ENCODE results near the gene SEC24A. TPM values are rescaled to one million over a fixed set of nuclear protein-coding genes. Genes with fewer than 3 reads are reported as not detected.
"Not testable (repeated sequence)": the region's sequence is repeated elsewhere in the genome, so short reads cannot be mapped to it uniquely, and the experiment has no call there.

The SEC24A gene
- total and polyA plus RNA-seq, 4 donors: 14.9 to 38.2 (median 19.6) TPM

GRCh38 chr5:134767528-134768291, 119.1 kb downstream of the SEC24A start:
- 97% methylated on average over 17 of the region's 21 CpGs for WGBS (ENCODE audit: insufficient coverage)
- not testable (repeated sequence) for H3K4me3 ChIP-seq (ENCODE audit: low read depth, low read length); H3K27me3 ChIP-seq (ENCODE audit: control insufficient read depth, insufficient read depth, low read length); H3K27ac ChIP-seq (ENCODE audit: low read depth, low read length); H3K4me1 ChIP-seq (ENCODE audit: control insufficient read depth, insufficient read depth, low read length); DNase-seq (ENCODE audit: low read depth in 4 of 6, low spot score in 6 of 6); H3K9me3 ChIP-seq (ENCODE audit: control insufficient read depth, insufficient read depth, low read length)
- H3K36me3 ChIP-seq (ENCODE audit: control insufficient read depth, insufficient read depth, low read length): peaks cover 67% of the 10 kb centered on the region

GRCh38 chr5:134769206-134769605, 120.6 kb downstream of the SEC24A start:
- no peak for DNase-seq (ENCODE audit: low read depth in 4 of 6, low spot score in 6 of 6)
- WGBS (ENCODE audit: insufficient coverage): 67% methylated on average over 1 of the region's 4 CpGs
- H3K27ac ChIP-seq (ENCODE audit: low read depth, low read length): no peak overlapping the region

GRCh38 chr5:134772461-134773125, 124.0 kb downstream of the SEC24A start:
- H3K36me3 ChIP-seq (ENCODE audit: control insufficient read depth, insufficient read depth, low read length): peaks cover 72% of the 10 kb centered on the region
- no peak for DNase-seq (ENCODE audit: low read depth in 4 of 6, low spot score in 6 of 6)
- no peaks in the 10 kb centered on the region for H3K27me3 ChIP-seq (ENCODE audit: control insufficient read depth, insufficient read depth, low read length)
- no peak overlapping the region for H3K4me3 ChIP-seq (ENCODE audit: low read depth, low read length)
- WGBS (ENCODE audit: insufficient coverage): 93% methylated on average over 10 of the region's 10 CpGs
- H3K4me1 ChIP-seq (ENCODE audit: control insufficient read depth, insufficient read depth, low read length): no peaks in the 10 kb centered on the region
- H3K27ac ChIP-seq (ENCODE audit: low read depth, low read length): no peak overlapping the region
- no peaks in the 10 kb centered on the region for H3K9me3 ChIP-seq (ENCODE audit: control insufficient read depth, insufficient read depth, low read length)

More at GRCh38 chr5:134769206-134769605, 120.6 kb downstream of the SEC24A start:
- H3K4me3 ChIP-seq (ENCODE audit: low read depth, low read length): no peak overlapping the region
- no peaks in the 10 kb centered on the region for H3K9me3 ChIP-seq (ENCODE audit: control insufficient read depth, insufficient read depth, low read length)
- peaks cover 69% of the 10 kb centered on the region for H3K36me3 ChIP-seq (ENCODE audit: control insufficient read depth, insufficient read depth, low read length)
- no peaks in the 10 kb centered on the region for H3K27me3 ChIP-seq (ENCODE audit: control insufficient read depth, insufficient read depth, low read length)
- H3K4me1 ChIP-seq (ENCODE audit: control insufficient read depth, insufficient read depth, low read length): no peaks in the 10 kb centered on the region

- DNase-seq (ENCODE audit: low read depth in 4 of 6, low spot score in 6 of 6): no peak
- Histone ChIP-seq H3K4me3 (ENCODE audit: low read depth, low read length) (no peak overlapping the region), H3K36me3 (ENCODE audit: control insufficient read depth, insufficient read depth, low read length) (peaks cover 64% of the 10 kb centered on the region), H3K27me3 (ENCODE audit: control insufficient read depth, insufficient read depth, low read length) (no peaks in the 10 kb centered on the region), H3K27ac (ENCODE audit: low read depth, low read length) (no peak overlapping the region), H3K9me3 (ENCODE audit: control insufficient read depth, insufficient read depth, low read length) (no peaks in the 10 kb centered on the region), H3K4me1 (ENCODE audit: control insufficient read depth, insufficient read depth, low read length) (no peaks in the 10 kb centered on the region)
- 100% methylated on average over 1 of the region's 2 CpGs for WGBS (ENCODE audit: insufficient coverage)
Observed at GRCh38 chr5:134777366-134777765, 128.8 kb downstream of the SEC24A start.

Small RNAs within 50 kb of the gene (small RNA-seq; reads per million reads assigned to genes)
- gene RNU6-1164P (ENCODE audit: low replicate concordance): not detected
- gene RNU6-1311P (ENCODE audit: low replicate concordance): not detected
- gene RNU6-757P (ENCODE audit: low replicate concordance): not detected

Other genes starting within 250 kb of the SEC24A start
- 10 to 100 TPM; 42.6 to 48.1 TPM for gene CDKN2AIPNL, start 236.9 kb upstream of the SEC24A start, total RNA-seq
- gene CDKN2AIPNL, start 236.9 kb upstream of the SEC24A start, polyA plus RNA-seq (ENCODE audit: insufficient read length in 2 of 2): 10 to 100 TPM; 54.0 to 69.3 TPM
- gene JADE2, start 123.1 kb upstream of the SEC24A start, total RNA-seq: 10 to 100 TPM in 1 of 2 donors, 1 to 10 TPM in 1; 9.1 to 12.1 TPM
- gene JADE2, start 123.1 kb upstream of the SEC24A start, polyA plus RNA-seq (ENCODE audit: insufficient read length in 2 of 2): 1 to 10 TPM; 6.0 to 8.7 TPM
- 10 to 100 TPM; 50.5 to 58.0 TPM for gene SAR1B, start 16.0 kb upstream of the SEC24A start, total RNA-seq
- gene SAR1B, start 16.0 kb upstream of the SEC24A start, polyA plus RNA-seq (ENCODE audit: insufficient read length in 2 of 2): 10 to 100 TPM; 43.2 to 47.9 TPM
- 10 to 100 TPM; 46.7 to 63.9 TPM for gene CAMLG, start 89.8 kb downstream of the SEC24A start, total RNA-seq
- 100 to 1,000 TPM in 1 of 2 donors, 10 to 100 TPM in 1; 85.9 to 105 TPM for gene CAMLG, start 89.8 kb downstream of the SEC24A start, polyA plus RNA-seq (ENCODE audit: insufficient read length in 2 of 2)
- 10 to 100 TPM; 34.9 to 39.4 TPM for gene DDX46, start 110.0 kb downstream of the SEC24A start, total RNA-seq
- 10 to 100 TPM; 53.1 to 54.8 TPM for gene DDX46, start 110.0 kb downstream of the SEC24A start, polyA plus RNA-seq (ENCODE audit: insufficient read length in 2 of 2)
- 10 to 100 TPM; 46.2 to 97.6 TPM for gene C5orf24, start 197.2 kb downstream of the SEC24A start, total RNA-seq
- gene C5orf24, start 197.2 kb downstream of the SEC24A start, polyA plus RNA-seq (ENCODE audit: insufficient read length in 2 of 2): 100 to 1,000 TPM in 1 of 2 donors, 10 to 100 TPM in 1; 77.5 to 101 TPM
- gene TXNDC15, start 225.6 kb downstream of the SEC24A start, total RNA-seq: 10 to 100 TPM; 86.8 to 96.5 TPM
- 100 to 1,000 TPM; 111 to 120 TPM for gene TXNDC15, start 225.6 kb downstream of the SEC24A start, polyA plus RNA-seq (ENCODE audit: insufficient read length in 2 of 2)